ENCODE results near the gene OCSTAMP. TPM values are rescaled to one million over a fixed set of nuclear protein-coding genes. Genes with fewer than 3 reads are reported as not detected.

OCSTAMP gene
- total and polyA plus RNA-seq, 10 of the 15 experiments (the other 5 are each of a cell fraction or from before 2014, with no cell fraction given) = 0.09 to 0.46 (median 0.22) TPM; not detected in 2

- ChIA-PET RAD21 (ENCODE audit: unreplicated experiment) (interaction anchor here (1.3 to 1.7 kb wide), 2 partner anchors 20 to 22 kb away, joined by 3 read pairs; no protein-coding TSS in a partner anchor), POLR2A (no interaction called here), CTCF (interaction anchor here (0.9 to 2.1 kb wide), 4 partner anchors 9 to 116 kb away, joined by 3 to 12 read pairs (median 8); partner anchors contain the start of gene OCSTAMP), SMC1A (ENCODE audit: uncharacterized antibody, unreplicated experiment) (interaction anchor here (1.1 to 1.4 kb wide), 3 partner anchors 8 to 41 kb away, joined by 3 to 8 read pairs (median 3); partner anchors contain the start of gene OCSTAMP)
- in situ Hi-C loops (cut with MboI) (no loop called here), intact Hi-C loops (cut with micrococcal nuclease; ENCODE audit: unreplicated experiment) (no loop called here)
- Histone ChIP-seq H3K4me3 (no peak overlapping the region), H2AFZ (ENCODE audit: control insufficient read depth, low read depth, low read length) (no peak overlapping the region), H3K9me3 (replicated peaks; ENCODE audit: control insufficient read depth, insufficient read depth, low read length) (no peaks in the 10 kb centered on the region), H3K36me3 (ENCODE audit: control insufficient read depth in 2 of 2, insufficient read depth in 2 of 2, low read length in 1 of 2) (no peaks in the 10 kb centered on the region), H3K27ac (ENCODE audit: control insufficient read depth, insufficient read depth) (no peak overlapping the region), H3K9ac (ENCODE audit: control insufficient read depth, insufficient read depth, low read length) (no peak overlapping the region), H4K20me1 (ENCODE audit: control insufficient read depth, insufficient read depth) (no peaks in the 10 kb centered on the region), H3K4me2 (ENCODE audit: control insufficient read depth, insufficient read depth) (no peak overlapping the region), H3K4me1 (ENCODE audit: control insufficient read depth, insufficient read depth, low read length) (no peaks in the 10 kb centered on the region), H3K79me2 (ENCODE audit: control insufficient read depth, insufficient read depth, low read length) (no peaks in the 10 kb centered on the region), H3K27me3 (replicated peaks in 1 of 2; ENCODE audit: control insufficient read depth in 2 of 2, insufficient read depth in 2 of 2, low read length in 1 of 2) (no peaks in the 10 kb centered on the region)
- BruUV-seq (replicated peaks) = no TSS peak
- DNase-seq (ENCODE audit: low read depth, low spot score) = no peak
- WGBS (ENCODE audit: insufficient coverage, insufficient replicate concordance, low lambda C conversion rate, missing lambda C conversion rate) = 65% methylated on average over 7 of the region's 7 CpGs
- ATAC-seq = no peak
- FAIRE-seq = no peak
- TF ChIP-seq ZBTB4 (CRISPR knock-in tag; IDR thresholded peaks at IDR 0.05) (no peak), IRF3 (IDR thresholded peaks at IDR 0.05) (no peak), REST (IDR thresholded peaks at IDR 0.05; ENCODE audit: low read depth, low read length) (no peak), SMAD5 (IDR thresholded peaks at IDR 0.05; ENCODE audit: low read depth) (no peak), CBFB (IDR thresholded peaks at IDR 0.05; ENCODE audit: low read depth) (no peak), CBX5 (IDR thresholded peaks at IDR 0.05; ENCODE audit: low read depth) (no peak), SUZ12 (IDR thresholded peaks at IDR 0.05; ENCODE audit: unreplicated experiment) (no peak), NFIC (IDR thresholded peaks at IDR 0.05; ENCODE audit: low read depth, low read length) (no peak)
- TF ChIP-seq, protein P1, sequence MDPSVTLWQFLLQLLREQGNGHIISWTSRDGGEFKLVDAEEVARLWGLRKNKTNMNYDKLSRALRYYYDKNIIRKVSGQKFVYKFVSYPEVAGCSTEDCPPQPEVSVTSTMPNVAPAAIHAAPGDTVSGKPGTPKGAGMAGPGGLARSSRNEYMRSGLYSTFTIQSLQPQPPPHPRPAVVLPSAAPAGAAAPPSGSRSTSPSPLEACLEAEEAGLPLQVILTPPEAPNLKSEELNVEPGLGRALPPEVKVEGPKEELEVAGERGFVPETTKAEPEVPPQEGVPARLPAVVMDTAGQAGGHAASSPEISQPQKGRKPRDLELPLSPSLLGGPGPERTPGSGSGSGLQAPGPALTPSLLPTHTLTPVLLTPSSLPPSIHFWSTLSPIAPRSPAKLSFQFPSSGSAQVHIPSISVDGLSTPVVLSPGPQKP (IDR thresholded peaks at IDR 0.05; ENCODE audit: low read depth, low read length) = no peak
Measured at GRCh38 chr20:46564241-46564957, 13.9 kb upstream of the OCSTAMP start.
